AG10803 (cell line): ENCODE data around the gene KLRC2.
A peak's percentile ranks its signal among the peaks of the same experiment; 100 is the strongest.
"Not testable (repeated sequence)": the region's sequence is repeated elsewhere in the genome, so short reads cannot be mapped to it uniquely, and the experiment has no call there.

ENCODE experiments used
- DNase-seq: peaks from one replicate; pipeline ENCODE4 v3.0.0; 2010; ENCODE audit warnings: low read depth
- H3K4me3 ChIP-seq: 2 replicates; pipeline ENCODE4 v1.5.1; 2011; ENCODE audit warnings: mild to moderate bottlenecking, low read length, control low read depth
- TF ChIP-seq, protein P1 (sequence below): conservative IDR thresholded peaks from 2 replicates; pipeline ENCODE4 v1.5.1; 2011; ENCODE audit warnings: mild to moderate bottlenecking, low read length, control low read depth, inconsistent platforms

Gene KLRC2

DNA sequence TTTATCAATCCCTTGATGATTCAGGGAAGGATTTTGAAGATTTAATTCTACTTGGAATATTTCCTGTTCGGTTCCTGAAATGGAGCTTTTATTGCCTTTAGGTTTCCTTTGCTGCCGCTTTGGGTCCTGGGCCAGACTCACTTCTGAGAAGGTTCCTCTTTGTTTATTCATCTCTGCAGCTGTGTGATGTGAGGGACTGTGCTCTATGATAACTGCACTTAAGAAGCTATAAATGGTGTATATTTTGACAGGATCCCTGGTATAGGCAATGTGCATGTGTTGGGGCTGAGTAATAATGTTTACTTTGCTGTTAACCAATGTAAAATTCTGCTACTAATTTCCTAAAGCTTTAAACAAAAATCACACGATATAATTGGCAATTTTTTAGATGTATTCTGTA lies at the start of gene KLRC2:
TSS of gene KLRC2 (minus strand) at position 195 of the 400 bp plus-strand sequence. CDS start at position 171, 24 bp downstream.
- not testable (repeated sequence) for H3K4me3 ChIP-seq
- DNase-seq: peak; percentile 5

DNA sequence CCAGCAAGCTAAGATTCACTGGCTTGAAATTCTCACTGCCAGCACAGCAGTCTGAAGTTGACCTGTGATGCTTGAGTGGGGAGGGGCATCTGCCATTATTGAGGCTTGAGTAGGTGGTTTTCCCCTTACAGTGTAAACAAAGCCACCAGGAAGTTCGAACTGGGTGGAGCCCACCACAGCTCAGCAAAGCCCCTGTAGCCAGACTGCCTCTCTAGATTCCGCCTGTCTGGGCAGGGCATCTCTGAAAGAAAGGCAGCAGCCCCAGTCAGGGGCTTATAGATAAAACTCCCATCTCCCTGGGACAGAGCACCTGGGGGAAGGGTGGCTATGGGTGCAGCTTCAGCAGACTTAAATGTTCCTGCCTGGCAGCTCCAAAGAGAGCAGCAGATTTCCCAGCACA lies 46.1 kb upstream of the KLRC2 start:
- DNase-seq, H3K4me3 ChIP-seq: not testable (repeated sequence)

DNA sequence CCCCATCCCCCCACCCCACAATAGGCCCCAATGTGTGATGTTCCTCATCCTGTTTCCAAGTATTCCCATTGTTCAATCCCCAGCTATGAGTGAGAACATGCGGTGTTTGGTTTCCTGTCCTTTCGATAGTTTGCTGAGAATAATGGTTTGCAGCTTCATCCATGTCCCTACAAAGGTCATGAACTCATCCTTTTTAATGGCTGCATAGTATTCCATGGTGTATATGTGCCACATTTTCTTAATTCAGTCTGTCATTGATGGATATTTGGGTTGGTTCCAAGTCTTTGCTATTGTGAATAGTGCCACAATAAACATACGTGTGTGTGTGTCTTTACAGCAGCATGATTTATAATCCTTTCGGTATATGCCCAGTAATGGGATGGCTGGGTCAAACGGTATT lies 37.0 kb upstream of the KLRC2 start:
- H3K4me3 ChIP-seq, DNase-seq: not testable (repeated sequence)

DNA sequence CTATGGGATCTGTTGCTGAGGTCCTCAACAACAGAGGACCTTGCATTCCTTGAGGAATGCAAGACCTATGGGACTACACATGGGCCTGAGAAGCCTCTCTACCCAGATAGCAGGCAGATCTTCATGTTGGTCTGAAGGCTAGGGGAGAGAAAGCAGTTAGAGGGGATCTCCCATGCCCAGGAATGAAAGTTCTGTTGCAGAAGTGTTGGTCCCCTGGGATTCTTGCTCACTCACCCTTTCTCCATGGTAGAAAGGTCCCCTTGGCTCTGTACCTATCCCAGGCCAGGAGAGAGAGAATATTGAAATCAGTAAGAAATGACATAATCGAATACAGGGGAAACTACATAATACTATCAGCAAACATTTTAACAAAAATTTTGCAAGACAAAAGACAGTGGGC lies 33.9 kb upstream of the KLRC2 start:
- no peak for DNase-seq
- H3K4me3 ChIP-seq: no peak overlapping the region
- TF ChIP-seq, protein P1, sequence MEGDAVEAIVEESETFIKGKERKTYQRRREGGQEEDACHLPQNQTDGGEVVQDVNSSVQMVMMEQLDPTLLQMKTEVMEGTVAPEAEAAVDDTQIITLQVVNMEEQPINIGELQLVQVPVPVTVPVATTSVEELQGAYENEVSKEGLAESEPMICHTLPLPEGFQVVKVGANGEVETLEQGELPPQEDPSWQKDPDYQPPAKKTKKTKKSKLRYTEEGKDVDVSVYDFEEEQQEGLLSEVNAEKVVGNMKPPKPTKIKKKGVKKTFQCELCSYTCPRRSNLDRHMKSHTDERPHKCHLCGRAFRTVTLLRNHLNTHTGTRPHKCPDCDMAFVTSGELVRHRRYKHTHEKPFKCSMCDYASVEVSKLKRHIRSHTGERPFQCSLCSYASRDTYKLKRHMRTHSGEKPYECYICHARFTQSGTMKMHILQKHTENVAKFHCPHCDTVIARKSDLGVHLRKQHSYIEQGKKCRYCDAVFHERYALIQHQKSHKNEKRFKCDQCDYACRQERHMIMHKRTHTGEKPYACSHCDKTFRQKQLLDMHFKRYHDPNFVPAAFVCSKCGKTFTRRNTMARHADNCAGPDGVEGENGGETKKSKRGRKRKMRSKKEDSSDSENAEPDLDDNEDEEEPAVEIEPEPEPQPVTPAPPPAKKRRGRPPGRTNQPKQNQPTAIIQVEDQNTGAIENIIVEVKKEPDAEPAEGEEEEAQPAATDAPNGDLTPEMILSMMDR: no peak

DNA sequence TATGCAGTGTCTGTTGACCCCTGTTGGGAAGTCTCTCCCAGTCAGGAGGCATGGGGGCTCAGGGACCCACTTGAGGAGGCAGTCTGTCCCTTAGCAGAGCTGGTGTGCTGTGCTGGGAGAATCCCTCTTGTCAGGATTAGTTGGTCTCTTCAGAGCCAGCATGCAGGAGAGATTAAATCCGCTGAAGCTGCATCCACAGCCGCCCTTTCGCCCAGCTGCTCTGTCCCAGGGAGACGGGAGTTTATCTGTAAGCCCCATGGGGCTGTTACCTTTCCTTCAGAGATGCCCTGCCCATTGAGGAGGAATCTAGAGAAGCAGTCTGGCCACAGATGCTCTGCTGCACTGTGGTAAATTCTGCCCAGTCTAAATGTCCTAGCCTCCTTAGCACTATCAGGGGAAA lies 30.5 kb upstream of the KLRC2 start:
- TF ChIP-seq, protein P1: no peak
- DNase-seq: no peak
- no peak overlapping the region for H3K4me3 ChIP-seq

DNA sequence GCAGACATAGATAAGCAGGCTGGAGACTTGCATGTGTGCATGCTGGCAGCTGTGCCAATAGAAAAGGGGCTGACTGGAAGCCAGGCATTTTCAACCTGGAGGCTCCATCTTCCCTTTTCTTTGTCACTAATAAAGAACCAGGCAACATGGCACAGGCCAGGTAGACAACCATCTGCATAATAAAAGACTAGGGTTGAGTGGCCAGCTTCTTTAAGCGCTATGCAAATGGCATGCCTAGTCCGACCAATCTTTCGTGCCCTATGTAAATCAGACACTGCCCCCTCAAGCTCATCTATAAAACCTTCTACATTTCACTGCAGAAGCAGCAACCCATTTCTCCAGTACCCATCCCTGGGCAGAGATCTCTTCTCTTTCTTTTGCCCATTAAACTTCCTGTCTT lies 21.9 kb upstream of the KLRC2 start:
- DNase-seq: no peak
- TF ChIP-seq, protein P1: no peak

DNA sequence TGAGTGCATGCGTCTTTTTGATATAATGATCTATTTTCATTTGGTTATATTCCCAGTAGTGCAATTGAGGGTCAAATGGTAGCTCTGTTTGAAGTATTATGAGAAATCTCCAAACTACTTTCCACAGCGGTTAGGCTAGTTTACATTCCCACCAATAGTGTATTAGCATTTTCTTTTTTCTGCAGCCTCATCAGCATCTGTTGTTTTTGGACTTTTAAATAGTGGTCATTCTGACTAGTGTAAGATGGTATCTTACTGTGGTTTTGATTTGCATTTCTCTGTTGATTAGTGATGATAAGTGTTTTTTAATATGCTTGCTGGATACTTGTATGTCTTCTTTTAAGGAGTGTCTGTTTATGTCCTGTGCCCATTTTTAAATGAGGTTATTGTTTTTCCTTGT lies 21.0 kb upstream of the KLRC2 start:
- TF ChIP-seq, protein P1: no peak
- H3K4me3 ChIP-seq: no peak overlapping the region
- no peak for DNase-seq

More for the DNA sequence above, 21.9 kb upstream of the KLRC2 start:
- H3K4me3 ChIP-seq: no peak overlapping the region

DNA sequence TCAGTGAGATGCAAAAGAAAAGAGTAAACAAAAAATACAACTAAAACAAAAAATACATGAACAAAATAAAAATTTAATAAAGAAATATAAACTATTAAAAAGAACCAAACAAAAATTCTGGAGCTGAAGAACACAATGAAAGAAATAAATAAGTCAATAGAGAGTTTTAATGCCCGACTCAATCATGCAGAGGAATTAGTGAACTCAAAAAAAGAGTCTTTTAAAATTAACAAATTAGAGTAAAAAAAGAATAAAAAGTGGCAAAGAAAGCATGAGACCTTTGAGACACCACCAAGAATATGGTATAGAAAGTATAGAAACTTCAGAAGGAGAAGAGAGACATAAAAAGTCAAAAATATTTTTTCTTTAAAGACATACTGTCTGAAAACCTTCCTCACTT lies 20.0 kb upstream of the KLRC2 start:
- H3K4me3 ChIP-seq: no peak overlapping the region
- no peak for DNase-seq
- TF ChIP-seq, protein P1: no peak

DNA sequence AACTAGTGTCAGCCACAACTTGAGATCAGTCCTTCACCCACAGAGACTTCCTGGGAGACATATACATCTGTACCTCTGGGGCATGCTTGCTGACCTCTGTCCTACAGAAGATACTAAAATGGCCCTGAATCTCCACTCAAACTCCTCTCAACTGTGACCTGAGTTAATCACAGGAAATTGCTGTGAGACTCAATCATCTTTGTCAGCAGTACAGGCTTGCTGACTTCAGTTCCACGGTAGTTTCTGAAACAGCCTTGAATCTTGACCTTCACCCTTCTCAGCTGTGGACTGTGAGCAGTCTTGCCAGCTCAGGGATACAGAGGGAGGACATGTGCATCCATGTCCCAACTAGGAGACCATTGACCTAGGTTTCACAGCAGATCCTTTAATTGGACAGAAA lies 18.7 kb upstream of the KLRC2 start:
- TF ChIP-seq, protein P1: no peak

More for the DNA sequence above, 18.7 kb upstream of the KLRC2 start:
- DNase-seq: no peak
- H3K4me3 ChIP-seq: no peak overlapping the region
